Measurements from ENCODE around the gene NEK6. TPM values are rescaled to one million over a fixed set of nuclear protein-coding genes. Genes with fewer than 3 reads are reported as not detected.

NEK6 gene
- total and polyA plus RNA-seq, 9 of the 15 experiments (the other 6 are each of a cell fraction or from before 2014, with no cell fraction given) = 3.1 to 19.0 (median 8.4) TPM

GRCh38 chr9:124353811-124354274 lies 96.1 kb downstream of the NEK6 start:
- ChIA-PET POLR2A (no interaction called here), CTCF (ENCODE audit: low intra/inter-chr PET ratio) (no interaction called here)
- H3K9me1 ChIP-seq (ENCODE audit: control insufficient read depth, insufficient read depth, low read length) = peaks cover 1% of the 10 kb centered on the region
- H3K27ac ChIP-seq (ENCODE audit: extremely low read depth, low read depth, low read length) = no peak overlapping the region; the same call in 2 of the 3 replicates
- no peaks in the 10 kb centered on the region for H3K9me3 ChIP-seq (replicated peaks; ENCODE audit: control insufficient read depth, insufficient read depth, low read depth, low read length)
- no peak for TF ChIP-seq HCFC1 (IDR thresholded peaks at IDR 0.05; ENCODE audit: low read depth, low read length)
- no peak for TF ChIP-seq ARID4B (CRISPR knock-in tag; IDR thresholded peaks at IDR 0.05)
- no peak for TF ChIP-seq ZNF143 (CRISPR knock-in tag; IDR thresholded peaks at IDR 0.05)
- no peak for TF ChIP-seq SIRT6 (IDR thresholded peaks at IDR 0.05; ENCODE audit: low read depth, low read length)
- no peak for TF ChIP-seq MCM3 (IDR thresholded peaks at IDR 0.05)
- TF ChIP-seq CREB1 (IDR thresholded peaks at IDR 0.05) = no peak
- no peak for TF ChIP-seq CREB1 (CRISPR knock-in tag; IDR thresholded peaks at IDR 0.05)
- TF ChIP-seq GABPA (tag; conservative IDR thresholded peaks at IDR 0.05; ENCODE audit: low read depth) = no peak
- TF ChIP-seq CEBPB (tag; IDR thresholded peaks at IDR 0.05) = no peak
- DNase-seq (ENCODE audit: extremely low read depth in 1 of 4, low spot score in 3 of 4) = no peak
- no TSS peak for BruUV-seq (replicated peaks)
- peaks cover 0 to 7% of the 10 kb centered on the region in 2 experiments; a peak in 2 of 5 replicates for H3K4me1 ChIP-seq (replicated peaks in 1 of 2; ENCODE audit: control insufficient read depth in 2 of 2, insufficient read depth in 2 of 2, low read length in 2 of 2)
- H3K79me2 ChIP-seq (ENCODE audit: control insufficient read depth, insufficient read depth, low read length) = peaks cover 19% of the 10 kb centered on the region
- ATAC-seq = no peak
- WGBS (ENCODE audit: insufficient coverage, low coverage, missing lambda C conversion rate) = 86% methylated on average over 4 of the region's 4 CpGs
- in situ Hi-C loops (cut with MboI) (no loop called here), intact Hi-C loops (cut with micrococcal nuclease) (no loop called here)
- H3K9ac ChIP-seq (ENCODE audit: insufficient read depth in 1 of 2, low read depth in 2 of 2, low read length in 2 of 2) = no peak overlapping the region
- peaks cover 16% of the 10 kb centered on the region for H4K20me1 ChIP-seq (replicated peaks; ENCODE audit: control insufficient read depth, insufficient read depth, low read length)
- FAIRE-seq = no peak
- no peaks in the 10 kb centered on the region for H3K27me3 ChIP-seq (ENCODE audit: control insufficient read depth in 2 of 2, insufficient read depth in 2 of 2, low read length in 2 of 2)
- H3K4me2 ChIP-seq (ENCODE audit: insufficient read depth, low read length) = no peak overlapping the region
- no peak overlapping the region for H3K4me3 ChIP-seq
- H3K36me3 ChIP-seq (ENCODE audit: control insufficient read depth, insufficient read depth, low read length) = peaks cover 93% of the 10 kb centered on the region
- no peak overlapping the region for H2AFZ ChIP-seq (ENCODE audit: low read depth, low read length)

All from K562 (cell line).